CD4-positive, alpha-beta memory T cell (primary cell): ENCODE measurements around the gene NR5A1. TPM values are rescaled to one million over a fixed set of nuclear protein-coding genes. Genes with fewer than 3 reads are reported as not detected.
A peak's percentile ranks its signal among the peaks of the same experiment; 100 is the strongest.

Experiments used
- CTCF ChIA-PET: fragments of 350-600 bp; sonication (Branson Sonifier 250); formaldehyde crosslinking; loops from one replicate; lab custom pipeline; 2021; ENCODE audit warnings: inconsistent platforms; ENCODE audit not compliant: partially characterized antibody; lab: Charles Lee
- POLR2A ChIA-PET: fragments of 350-600 bp; sonication (Branson Sonifier 250); formaldehyde crosslinking; loops from one replicate; lab custom pipeline; 2021; ENCODE audit not compliant: partially characterized antibody; lab: Charles Lee
- DNase-seq, 5 donors: peaks; one replicate each; pipeline versions ENCODE4 v3.0.0 to v3.0.0-alpha.2; 2020 to 2022; ENCODE audit warnings: mixed read lengths in 1 of 5
- H3K27ac ChIP-seq: one replicate; pipeline ENCODE4 v1.7.0; 2013; ENCODE audit warnings: low read depth, low read length
- H3K27me3 ChIP-seq: 2 replicates; pipeline ENCODE4 v1.7.0; 2013; ENCODE audit warnings: mild to moderate bottlenecking, low read length, moderate library complexity; ENCODE audit not compliant: insufficient read depth
- H3K36me3 ChIP-seq: 2 replicates; pipeline ENCODE4 v1.7.0; 2013; ENCODE audit warnings: mild to moderate bottlenecking, low read length, moderate library complexity; ENCODE audit not compliant: insufficient read depth
- H3K4me1 ChIP-seq: 2 replicates; pipeline ENCODE4 v1.7.0; 2013; ENCODE audit warnings: mild to moderate bottlenecking, low read length, moderate library complexity; ENCODE audit not compliant: insufficient read depth
- H3K4me3 ChIP-seq, 2 donors: one replicate each; pipeline ENCODE4 v1.7.0; 2013; ENCODE audit warnings: low read length in 2 of 2, mild to moderate bottlenecking in 1 of 2
- H3K9me3 ChIP-seq, 2 donors: one replicate each; pipeline ENCODE4 v1.7.0; 2013; ENCODE audit warnings: low read length in 2 of 2, control low read depth in 1 of 2; ENCODE audit not compliant: control insufficient read depth in 1 of 2
- H3K27ac Mint-ChIP-seq, 7 donors: one replicate each; pipeline ENCODE4 v1.8.0; 2020 to 2021; ENCODE audit warnings: mixed read lengths in 7 of 7, mild to moderate bottlenecking in 6 of 7, inconsistent platforms in 3 of 7, moderate library complexity in 3 of 7
- H3K27me3 Mint-ChIP-seq, 2 donors: one replicate each; pipeline ENCODE4 v1.8.0; 2020 to 2021; ENCODE audit warnings: mixed read lengths in 2 of 2
- H3K36me3 Mint-ChIP-seq, 2 donors: one replicate each; pipeline ENCODE4 v1.8.0; 2020 to 2021; ENCODE audit warnings: mixed read lengths in 2 of 2, inconsistent platforms in 1 of 2, mild to moderate bottlenecking in 1 of 2
- H3K4me1 Mint-ChIP-seq, 4 donors: one replicate each; pipeline ENCODE4 v1.8.0; 2020 to 2021; ENCODE audit warnings: mixed read lengths in 4 of 4, mild to moderate bottlenecking in 1 of 4
- H3K4me3 Mint-ChIP-seq, 8 donors: one replicate each; pipeline ENCODE4 v1.8.0; 2020 to 2021; ENCODE audit warnings: mixed read lengths in 8 of 8, mild to moderate bottlenecking in 7 of 8, moderate library complexity in 6 of 8, inconsistent platforms in 3 of 8
- H3K9me3 Mint-ChIP-seq, 8 donors: one replicate each; pipeline ENCODE4 v1.8.0; 2020 to 2021; ENCODE audit warnings: mixed read lengths in 8 of 8, mild to moderate bottlenecking in 5 of 8, inconsistent platforms in 3 of 8, moderate library complexity in 1 of 8
- intact Hi-C: fragments of 100-400 bp; cut with micrococcal nuclease; formaldehyde crosslinking; loops from one replicate; pipeline ENCODE4 v1.15.1; 2023
- polyA plus RNA-seq, 2 donors: library from polyadenylated mRNA; unstranded; fragments of 300-500 nt; fragmentation: Illumina TruSeq; gene quantifications; one replicate each; pipeline ENCODE4 v1.2.3, GENCODE V29; 2021
- total RNA-seq, 2 experiments: library from RNA; stranded (reverse); gene quantifications; one replicate each; pipeline ENCODE4 v1.2.3, GENCODE V29; 2021

NR5A1 gene
- total and polyA plus RNA-seq, 4 experiments from 2014 or later, result not detected

DNA sequence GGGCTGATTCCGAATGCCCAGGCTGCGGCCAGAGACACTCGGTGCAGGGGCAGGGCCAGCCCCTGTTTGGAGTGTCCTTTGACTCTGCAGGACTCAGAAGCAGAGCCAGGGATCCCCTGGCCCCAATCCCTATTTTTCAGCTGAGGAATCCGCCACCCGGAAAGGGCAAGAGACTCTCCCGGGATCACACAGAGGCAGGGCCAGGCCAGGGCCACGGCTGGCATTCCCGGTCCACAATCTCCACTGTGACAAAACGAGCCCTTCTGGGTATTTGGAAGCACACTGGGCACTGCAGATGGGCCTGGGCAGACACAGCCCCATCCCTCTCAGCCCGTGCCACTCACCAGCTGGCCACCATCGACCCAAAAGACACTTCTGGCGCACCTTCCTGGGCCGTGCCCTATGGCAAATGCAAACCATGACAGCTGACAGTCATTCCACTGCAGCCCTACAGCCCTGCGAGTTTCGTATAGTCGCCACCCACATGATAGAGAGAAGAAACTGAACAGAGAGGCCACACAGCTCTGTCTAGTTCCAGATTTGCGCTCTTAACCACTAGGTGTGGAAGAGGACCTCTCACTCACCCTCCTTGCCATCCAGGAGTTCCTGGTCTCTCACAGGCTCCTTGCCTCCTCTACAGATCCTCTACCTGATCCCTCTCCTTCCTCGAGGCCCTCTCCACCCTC is 13.3 kb downstream of the NR5A1 start:
- H3K36me3 Mint-ChIP-seq, result no peaks in the 10 kb centered on the region
- H3K4me1 Mint-ChIP-seq, result peaks cover 5 to 11% (median 5%) of the 10 kb centered on the region in 4 donors
- DNase-seq, result no peak
- H3K4me3 Mint-ChIP-seq, result no peak overlapping the region
- Histone ChIP-seq H3K4me3 (no peak overlapping the region), H3K9me3 (no peaks in the 10 kb centered on the region), H3K4me1 (peaks cover 6% of the 10 kb centered on the region), H3K27ac (no peak overlapping the region), H3K36me3 (no peaks in the 10 kb centered on the region), H3K27me3 (no peaks in the 10 kb centered on the region)
- peak overlapping the region in 2 of 7 donors; percentile 13 to 46 for H3K27ac Mint-ChIP-seq
- H3K27me3 Mint-ChIP-seq, result peaks cover 1 to 3% of the 10 kb centered on the region in 2 donors
- ChIA-PET POLR2A (no interaction called here), CTCF (no interaction called here)
- intact Hi-C loops, result no loop called here
- H3K9me3 Mint-ChIP-seq, result no peaks in the 10 kb centered on the region

- POLR2A ChIA-PET, result no interaction called here
- H3K4me3 Mint-ChIP-seq, result no peak overlapping the region
Observed at GRCh38 chr9:124493218-124493617, 14.0 kb downstream of the NR5A1 start.

DNA sequence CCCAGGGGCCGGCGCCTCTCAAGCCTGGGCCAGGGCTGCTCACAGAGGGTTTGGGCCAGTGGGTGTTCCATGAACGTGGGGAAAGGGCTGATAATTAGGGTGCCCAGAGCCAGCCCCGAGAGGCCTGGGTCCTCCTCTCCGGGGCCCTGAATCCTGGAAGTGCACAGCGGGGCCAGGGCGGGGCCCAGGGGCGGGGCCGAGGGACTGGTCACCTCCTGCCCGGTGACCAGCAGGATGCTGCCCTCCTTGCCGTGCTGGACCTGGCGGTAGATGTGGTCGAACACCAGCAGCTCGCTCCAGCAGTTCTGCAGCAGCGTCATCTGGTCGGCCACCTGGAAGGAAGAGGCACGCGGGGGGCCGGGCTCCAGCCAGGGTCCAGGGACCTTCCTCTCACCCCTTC is 14.4 kb downstream of the NR5A1 start:
- H3K27ac Mint-ChIP-seq, result no peak overlapping the region

More at GRCh38 chr9:124493218-124493617, 14.0 kb downstream of the NR5A1 start:
- H3K4me1 Mint-ChIP-seq, result peaks cover 5 to 11% (median 5%) of the 10 kb centered on the region in 4 donors
- no peak overlapping the region for H3K27ac Mint-ChIP-seq
- H3K36me3 Mint-ChIP-seq, result no peaks in the 10 kb centered on the region
- peaks cover 2 to 6% of the 10 kb centered on the region in 2 donors for H3K27me3 Mint-ChIP-seq
- no peaks in the 10 kb centered on the region for H3K9me3 ChIP-seq
- H3K27ac ChIP-seq, result no peak overlapping the region
- H3K4me3 ChIP-seq, result no peak overlapping the region
- H3K36me3 ChIP-seq, result no peaks in the 10 kb centered on the region
- CTCF ChIA-PET, result no interaction called here
- H3K27me3 ChIP-seq, result no peaks in the 10 kb centered on the region
- no peak for DNase-seq
- peaks cover 6% of the 10 kb centered on the region for H3K4me1 ChIP-seq
- no peaks in the 10 kb centered on the region for H3K9me3 Mint-ChIP-seq
- intact Hi-C loops, result no loop called here

DNA sequence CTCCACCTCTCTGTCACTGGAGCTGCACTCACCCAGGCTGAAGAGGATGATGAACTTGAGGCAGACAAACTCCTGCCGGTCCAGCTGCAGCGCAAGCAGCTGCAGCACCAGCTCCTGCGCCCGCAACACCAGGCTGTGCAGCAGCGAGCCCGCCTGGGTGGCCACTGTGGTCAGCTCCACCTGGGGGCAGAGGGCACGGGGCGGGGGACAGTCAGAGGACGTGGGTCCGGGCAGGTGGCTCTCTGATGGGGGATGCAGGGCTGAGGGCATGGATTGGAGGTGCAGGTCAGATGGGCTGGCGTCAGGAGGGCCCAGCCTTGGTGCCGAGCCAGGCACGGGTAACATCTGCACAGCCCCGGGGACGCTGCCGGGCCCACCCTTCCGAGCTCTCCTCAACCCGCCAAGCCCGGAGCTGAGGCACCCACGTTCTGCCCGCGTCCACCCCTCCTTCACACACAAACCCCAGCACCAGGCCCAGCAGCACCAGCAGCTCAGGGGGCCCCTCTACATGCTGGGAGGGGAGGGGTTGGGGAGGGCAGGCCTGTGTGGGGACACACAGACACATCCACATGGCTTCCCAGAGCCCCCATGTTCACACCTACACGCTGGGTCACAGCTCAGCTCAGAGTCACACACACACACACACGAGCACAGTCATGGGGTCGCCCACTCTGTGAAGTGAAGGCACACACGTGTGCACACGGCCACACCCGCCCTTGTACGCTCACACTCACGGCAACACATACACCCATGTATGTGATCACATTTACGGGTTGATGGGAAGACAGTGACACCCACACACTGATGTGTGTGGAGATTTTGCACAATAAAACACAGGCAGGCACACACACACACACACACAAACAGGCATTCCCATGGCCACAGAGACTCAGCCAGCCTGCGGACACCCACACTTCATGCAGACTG is 15.9 kb downstream of the NR5A1 start:
- H3K27me3 Mint-ChIP-seq, result peaks cover 3 to 7% of the 10 kb centered on the region in 2 donors
- H3K27ac Mint-ChIP-seq, result no peak overlapping the region
- Histone ChIP-seq H3K4me3 (no peak overlapping the region), H3K27me3 (no peaks in the 10 kb centered on the region), H3K27ac (no peak overlapping the region), H3K36me3 (no peaks in the 10 kb centered on the region), H3K9me3 (no peaks in the 10 kb centered on the region), H3K4me1 (peaks cover 6% of the 10 kb centered on the region)
- DNase-seq, result no peak
- no peak overlapping the region for H3K4me3 Mint-ChIP-seq
- intact Hi-C loops, result no loop called here
- H3K4me1 Mint-ChIP-seq, result peaks cover 5 to 11% (median 5%) of the 10 kb centered on the region in 4 donors
- CTCF ChIA-PET, result no interaction called here
- POLR2A ChIA-PET, result no interaction called here
- no peaks in the 10 kb centered on the region for H3K9me3 Mint-ChIP-seq
- H3K36me3 Mint-ChIP-seq, result no peaks in the 10 kb centered on the region

More for the DNA sequence above, 14.4 kb downstream of the NR5A1 start:
- Histone ChIP-seq H3K27ac (no peak overlapping the region), H3K4me1 (peaks cover 6% of the 10 kb centered on the region), H3K4me3 (no peak overlapping the region), H3K36me3 (no peaks in the 10 kb centered on the region), H3K9me3 (no peaks in the 10 kb centered on the region), H3K27me3 (no peaks in the 10 kb centered on the region)
- no peak overlapping the region for H3K4me3 Mint-ChIP-seq
- ChIA-PET CTCF (no interaction called here), POLR2A (no interaction called here)
- peaks cover 3 to 7% of the 10 kb centered on the region in 2 donors for H3K27me3 Mint-ChIP-seq
- H3K9me3 Mint-ChIP-seq, result no peaks in the 10 kb centered on the region
- intact Hi-C loops, result no loop called here
- no peaks in the 10 kb centered on the region for H3K36me3 Mint-ChIP-seq
- no peak for DNase-seq
- peaks cover 5 to 11% (median 5%) of the 10 kb centered on the region in 4 donors for H3K4me1 Mint-ChIP-seq

GRCh38 chr9:124490004-124490403 is 17.2 kb downstream of the NR5A1 start:
- Histone ChIP-seq H3K36me3 (no peaks in the 10 kb centered on the region), H3K27me3 (no peaks in the 10 kb centered on the region), H3K27ac (no peak overlapping the region), H3K4me1 (no peaks in the 10 kb centered on the region), H3K4me3 (no peak overlapping the region), H3K9me3 (no peaks in the 10 kb centered on the region)
- H3K4me1 Mint-ChIP-seq, result peaks cover 0 to 2% (median under 1%) of the 10 kb centered on the region in 4 donors
- no peaks in the 10 kb centered on the region for H3K36me3 Mint-ChIP-seq
- H3K27ac Mint-ChIP-seq, result no peak overlapping the region
- POLR2A ChIA-PET, result no interaction called here
- intact Hi-C loops, result no loop called here
- no peaks in the 10 kb centered on the region for H3K9me3 Mint-ChIP-seq
- no peak for DNase-seq
- CTCF ChIA-PET, result no interaction called here
- H3K27me3 Mint-ChIP-seq, result peaks cover 3 to 4% of the 10 kb centered on the region in 2 donors
- H3K4me3 Mint-ChIP-seq, result no peak overlapping the region

DNA sequence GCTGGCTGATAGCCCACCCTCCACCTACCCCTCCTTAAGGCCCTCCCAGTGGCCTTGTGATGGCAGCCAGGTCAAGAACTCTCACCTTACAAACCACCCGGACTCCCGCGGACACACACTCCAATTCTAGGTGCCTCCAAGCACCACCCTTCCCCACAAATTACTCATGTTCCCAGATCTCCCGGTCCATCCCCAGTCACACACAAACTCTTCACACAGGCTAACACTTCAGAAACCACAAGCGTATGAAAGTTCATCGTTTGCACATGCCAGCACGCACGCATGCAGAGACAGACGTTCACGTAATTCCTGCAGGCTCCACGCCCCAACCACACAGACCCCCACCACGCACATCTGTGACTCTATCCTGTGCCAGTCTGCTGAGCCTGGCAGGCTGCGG is 18.0 kb downstream of the NR5A1 start:
- Histone ChIP-seq H3K27ac (no peak overlapping the region), H3K27me3 (no peaks in the 10 kb centered on the region), H3K9me3 (no peaks in the 10 kb centered on the region), H3K4me1 (no peaks in the 10 kb centered on the region), H3K4me3 (no peak overlapping the region), H3K36me3 (no peaks in the 10 kb centered on the region)
- no peaks in the 10 kb centered on the region for H3K36me3 Mint-ChIP-seq
- H3K9me3 Mint-ChIP-seq, result no peaks in the 10 kb centered on the region
- ChIA-PET CTCF (no interaction called here), POLR2A (no interaction called here)
- peaks cover 0 to under 1% (median under 1%) of the 10 kb centered on the region in 4 donors for H3K4me1 Mint-ChIP-seq
- intact Hi-C loops, result no loop called here
- peaks cover 3 to 4% of the 10 kb centered on the region in 2 donors for H3K27me3 Mint-ChIP-seq
- no peak overlapping the region for H3K27ac Mint-ChIP-seq
- DNase-seq, result no peak
- H3K4me3 Mint-ChIP-seq, result no peak overlapping the region

DNA sequence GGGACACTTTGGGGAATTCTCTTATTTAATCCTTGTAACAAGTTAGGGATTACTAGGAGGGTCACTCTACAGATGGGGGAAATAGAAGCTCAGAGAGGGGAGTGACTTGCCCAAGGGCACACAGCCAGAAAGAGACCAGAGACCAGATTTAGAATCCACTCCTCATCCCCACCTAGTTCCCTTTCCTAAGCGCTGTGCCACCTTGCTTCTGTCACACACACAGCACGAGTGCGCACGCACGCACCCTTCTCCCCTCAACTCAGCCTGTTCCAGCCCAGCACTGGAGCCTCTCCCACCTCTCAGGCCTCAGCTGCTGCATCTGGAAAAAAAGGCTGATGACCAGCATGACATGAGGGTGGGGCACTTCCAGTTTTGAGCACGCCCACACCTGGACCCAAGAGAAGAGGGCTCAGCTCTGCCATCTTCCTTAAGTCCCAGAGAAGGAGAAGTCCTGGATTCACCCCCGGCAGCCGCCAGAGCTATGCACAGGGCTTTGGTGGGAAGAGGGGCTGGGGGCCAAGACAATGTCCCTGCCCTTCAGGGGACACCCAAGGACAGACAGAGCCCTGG is 18.5 kb downstream of the NR5A1 start:
- CTCF ChIA-PET, result no interaction called here
- Mint-ChIP-seq H3K4me3 (no peak overlapping the region), H3K9me3 (no peaks in the 10 kb centered on the region), H3K27ac (no peak overlapping the region), H3K27me3 (peaks cover 3 to 4% of the 10 kb centered on the region in 2 donors), H3K4me1 (no peaks in the 10 kb centered on the region), H3K36me3 (no peaks in the 10 kb centered on the region)
- Histone ChIP-seq H3K27ac (no peak overlapping the region), H3K36me3 (no peaks in the 10 kb centered on the region), H3K4me3 (no peak overlapping the region), H3K9me3 (no peaks in the 10 kb centered on the region), H3K27me3 (no peaks in the 10 kb centered on the region), H3K4me1 (no peaks in the 10 kb centered on the region)
- DNase-seq, result no peak
- POLR2A ChIA-PET, result no interaction called here
- intact Hi-C loops, result no loop called here
